A549 treated with Mapracorat at 1 μM for 4 hours (cell line): ENCODE measurements around the gene ATXN2L. TPM values are rescaled to one million over a fixed set of nuclear protein-coding genes. Genes with fewer than 3 reads are reported as not detected.

Experiments
- total RNA-seq: library from RNA; stranded (reverse); fragments of 200-300 nt; extraction: Qiagen RNA extraction; gene quantifications from 5 replicates; pipeline ENCODE4 v1.2.3, GENCODE V29; 2022

The ATXN2L gene
- total RNA-seq, result 85.3 to 130 TPM (median 118 TPM) in 5 replicates

GRCh38 chr16:28822520-28823290 is at the start of gene ATXN2L:
ATXN2L (plus strand) TSS chr16:28822999; CDS start chr16:28823260, 261 bp downstream.

GRCh38 chr16:28846080-28846932 is 23.5 kb downstream of the ATXN2L start, which contains the start of gene TUFM:
TUFM (minus strand) TSS chr16:28846348; CDS start chr16:28846269, 79 bp downstream.

GRCh38 chr16:28878083-28878926 is 55.5 kb downstream of the ATXN2L start, which contains the start of gene ATP2A1:
ATP2A1 (plus strand) TSS chr16:28878488; CDS start chr16:28878672, 184 bp downstream.

Other genes starting within 250 kb of the ATXN2L start
- gene SULT1A2, start 225.9 kb upstream of the ATXN2L start, total RNA-seq, result 0.11 to 0.19 TPM (median 0.16 TPM) in 4 of 5 replicates, not detected in the other
- gene SULT1A1, start 213.0 kb upstream of the ATXN2L start, total RNA-seq, result 5.3 to 6.6 TPM (median 5.5 TPM) in 5 replicates
- gene NPIPB8, start 184.9 kb upstream of the ATXN2L start, total RNA-seq, result 0.59 TPM in 1 of 5 replicates, not detected in the others
- 193 to 400 TPM (median 345 TPM) in 5 replicates for gene EIF3C, start 111.5 kb upstream of the ATXN2L start, total RNA-seq
- gene NPIPB9, start 71.2 kb upstream of the ATXN2L start, total RNA-seq, result 0.88 to 2.5 TPM (median 1.5 TPM) in 5 replicates
- 219 to 319 TPM (median 284 TPM) in 5 replicates for gene TUFM, start 23.3 kb downstream of the ATXN2L start, total RNA-seq
- 21.5 to 29.4 TPM (median 28.3 TPM) in 5 replicates for gene SH2B1, start 40.8 kb downstream of the ATXN2L start, total RNA-seq
- 1.3 to 3.8 TPM (median 1.9 TPM) in 5 replicates for gene ATP2A1, start 55.5 kb downstream of the ATXN2L start, total RNA-seq
- gene RABEP2, start 102.2 kb downstream of the ATXN2L start, total RNA-seq, result 7.8 to 10.8 TPM (median 9.0 TPM) in 5 replicates
- gene CD19, start 109.0 kb downstream of the ATXN2L start, total RNA-seq, result not detected in 5 replicates
- 18.0 to 32.6 TPM (median 24.3 TPM) in 5 replicates for gene NFATC2IP, start 127.9 kb downstream of the ATXN2L start, total RNA-seq
- gene SPNS1, start 151.8 kb downstream of the ATXN2L start, total RNA-seq, result 50.2 to 80.3 TPM (median 73.2 TPM) in 5 replicates
- 2.5 to 5.8 TPM (median 3.9 TPM) in 5 replicates for gene LAT, start 162.1 kb downstream of the ATXN2L start, total RNA-seq